OCI-LY1 (cell line): ENCODE measurements around the gene GRPEL1.

Source experiments
- H2AFZ ChIP-seq: fragments of 200-600 bp; sonication (generic), shearing (Covaris generic); 2 replicates; pipeline ENCODE4 v1.6.0; 2014; ENCODE audit warnings: antibody characterized with exemption, mild to moderate bottlenecking, low read length
- H3F3A ChIP-seq: fragments of 200-600 bp; sonication (generic), shearing (Covaris generic); 2 replicates; pipeline ENCODE4 v1.6.0; 2014; ENCODE audit warnings: mild to moderate bottlenecking, antibody characterized with exemption, low read length, moderate library complexity; ENCODE audit not compliant: insufficient read depth
- H3K27ac ChIP-seq: fragments of 200-600 bp; sonication (generic); 2 replicates; pipeline ENCODE4 v1.5.1; 2014; ENCODE audit warnings: low read length, mixed run types, mild to moderate bottlenecking, low read depth; ENCODE audit not compliant: poor library complexity, severe bottlenecking
- H3K27me3 ChIP-seq: fragments of 200-600 bp; sonication (generic); 2 replicates; pipeline ENCODE4 v1.6.0; 2014; ENCODE audit warnings: antibody characterized with exemption, mild to moderate bottlenecking, low read length, moderate library complexity; ENCODE audit not compliant: insufficient read depth
- H3K36me3 ChIP-seq: fragments of 200-600 bp; sonication (generic); 2 replicates; pipeline ENCODE4 v1.6.1; 2014; ENCODE audit warnings: mild to moderate bottlenecking, antibody characterized with exemption, low read length, moderate library complexity, mixed read lengths; ENCODE audit not compliant: insufficient read depth
- H3K4me1 ChIP-seq: fragments of 200-600 bp; sonication (generic); 2 replicates; pipeline ENCODE4 v1.5.1; 2014; ENCODE audit warnings: mild to moderate bottlenecking, low read length, moderate library complexity; ENCODE audit not compliant: insufficient read depth, severe bottlenecking
- H3K4me2 ChIP-seq: fragments of 200-600 bp; sonication (generic), shearing (Covaris generic); 2 replicates; pipeline ENCODE4 v1.6.1; 2014; ENCODE audit warnings: low read length
- H3K4me3 ChIP-seq: fragments of 200-600 bp; sonication (generic); 2 replicates; pipeline ENCODE4 v1.5.1; 2014; ENCODE audit warnings: low read length, low read depth, mild to moderate bottlenecking, mixed read lengths; ENCODE audit not compliant: poor library complexity, severe bottlenecking
- H3K79me2 ChIP-seq: fragments of 200-600 bp; shearing (Covaris generic); 2 replicates; pipeline ENCODE4 v1.6.1; 2016; ENCODE audit warnings: mixed run types, low read length, mixed read lengths; ENCODE audit not compliant: insufficient read depth
- H3K9ac ChIP-seq: fragments of 200-600 bp; sonication (generic), shearing (Covaris generic); 2 replicates; pipeline ENCODE4 v1.6.1; 2014; ENCODE audit warnings: mild to moderate bottlenecking, low read length, mixed read lengths
- H3K9me2 ChIP-seq: fragments of 200-600 bp; sonication (generic), shearing (Covaris generic); 2 replicates; pipeline ENCODE4 v1.6.1; 2014; ENCODE audit warnings: low read depth, mild to moderate bottlenecking, low read length, mixed read lengths
- H3K9me3 ChIP-seq: fragments of 200-600 bp; shearing (Covaris generic); 2 replicates; pipeline ENCODE4 v1.6.1; 2014; ENCODE audit warnings: low read length, mixed read lengths
- H4K20me1 ChIP-seq: fragments of 200-600 bp; sonication (generic), shearing (Covaris generic); 2 replicates; pipeline ENCODE4 v1.6.0; 2016; ENCODE audit warnings: mild to moderate bottlenecking, low read length; ENCODE audit not compliant: insufficient read depth
- CTCF ChIP-seq: fragments of 200-600 bp; sonication (generic), shearing (Covaris generic); IDR thresholded peaks from 2 replicates; pipeline ENCODE4 v1.5.1; 2017; ENCODE audit warnings: mild to moderate bottlenecking, antibody characterized with exemption, low read length, moderate library complexity, mixed read lengths
- EZH2 ChIP-seq: fragments of 200-600 bp; sonication (generic), shearing (Covaris generic); IDR thresholded peaks from 2 replicates; pipeline ENCODE4 v1.8.0; 2017; ENCODE audit warnings: borderline replicate concordance, mixed run types, mild to moderate bottlenecking, antibody characterized with exemption, low read length, moderate library complexity, mixed read lengths

The GRPEL1 gene

GRCh38 chr4:7049739-7050138, 18.1 kb downstream of the GRPEL1 start:
- Histone ChIP-seq H3K79me2 (peaks cover 18% of the 10 kb centered on the region; the same call in 1 of the 2 replicates), H4K20me1 (no peaks in the 10 kb centered on the region), H3K9me3 (no peaks in the 10 kb centered on the region), H3K4me1 (peaks cover 24% of the 10 kb centered on the region), H3K4me2 (no peak overlapping the region), H2AFZ (no peak overlapping the region), H3K9me2 (no peaks in the 10 kb centered on the region), H3K36me3 (peaks cover 8% of the 10 kb centered on the region), H3K27ac (no peak overlapping the region), H3F3A (no peaks in the 10 kb centered on the region), H3K27me3 (no peaks in the 10 kb centered on the region), H3K4me3 (no peak overlapping the region), H3K9ac (no peak overlapping the region)
- TF ChIP-seq CTCF (no peak), EZH2 (no peak)

- H3F3A ChIP-seq: no peaks in the 10 kb centered on the region
- H3K36me3 ChIP-seq: peaks cover 5% of the 10 kb centered on the region
- no peak overlapping the region for H3K27ac ChIP-seq
- H3K9me2 ChIP-seq: no peaks in the 10 kb centered on the region
- no peak overlapping the region for H3K9ac ChIP-seq
- no peaks in the 10 kb centered on the region for H3K9me3 ChIP-seq
- H2AFZ ChIP-seq: no peak overlapping the region
- H4K20me1 ChIP-seq: no peaks in the 10 kb centered on the region
- peaks cover 22% of the 10 kb centered on the region for H3K79me2 ChIP-seq
- peaks cover 28% of the 10 kb centered on the region for H3K4me1 ChIP-seq
- TF ChIP-seq EZH2 (no peak), CTCF (no peak)
- H3K4me3 ChIP-seq: no peak overlapping the region
- H3K27me3 ChIP-seq: no peaks in the 10 kb centered on the region
- no peak overlapping the region for H3K4me2 ChIP-seq
Observed at GRCh38 chr4:7049295-7049694, 18.6 kb downstream of the GRPEL1 start.

- no peaks in the 10 kb centered on the region for H3F3A ChIP-seq
- peaks cover 29% of the 10 kb centered on the region for H3K4me1 ChIP-seq
- no peak overlapping the region for H2AFZ ChIP-seq
- no peaks in the 10 kb centered on the region for H3K9me2 ChIP-seq
- no peak overlapping the region for H3K4me3 ChIP-seq
- no peak overlapping the region for H3K4me2 ChIP-seq
- TF ChIP-seq CTCF (no peak), EZH2 (no peak)
- H3K79me2 ChIP-seq: peaks cover 26% of the 10 kb centered on the region
- no peaks in the 10 kb centered on the region for H3K9me3 ChIP-seq
- H3K9ac ChIP-seq: no peak overlapping the region
- H3K27me3 ChIP-seq: no peaks in the 10 kb centered on the region
- H4K20me1 ChIP-seq: no peaks in the 10 kb centered on the region
- no peak overlapping the region for H3K27ac ChIP-seq
- no peaks in the 10 kb centered on the region for H3K36me3 ChIP-seq
Observed at GRCh38 chr4:7048642-7049041, 19.2 kb downstream of the GRPEL1 start.
